Thoracic aorta (tissue), 2 donors: Measurements from ENCODE around the gene MAP2K1. TPM values are rescaled to one million over a fixed set of nuclear protein-coding genes. Genes with fewer than 3 reads are reported as not detected.
A peak's percentile ranks its signal among the peaks of the same experiment; 100 is the strongest.

Experiments
- ATAC-seq: fragments of 150-250 bp; one replicate; pipeline ENCODE4 v1.8.0; 2017; ENCODE audit warnings: low read depth; ENCODE audit not compliant: insufficient number of reproducible peaks, low FRiP score
- DNase-seq: peaks from one replicate; pipeline ENCODE4 v3.0.0-alpha.2; 2020; ENCODE audit warnings: low spot score
- H3K27ac ChIP-seq, 2 donors: fragments of 200-600 bp; sonication (generic); 1 replicate in 1 of 2; 2 replicates in 1 of 2; pipeline ENCODE4 v1.5.1; 2016; ENCODE audit warnings: mild to moderate bottlenecking in 2 of 2, moderate library complexity in 2 of 2
- H3K27me3 ChIP-seq: fragments of 200-600 bp; sonication (generic); replicated peaks from 2 replicates; pipeline ENCODE4 v1.6.0; 2016; ENCODE audit warnings: mild to moderate bottlenecking; ENCODE audit not compliant: insufficient read depth
- H3K36me3 ChIP-seq: fragments of 200-600 bp; sonication (generic); one replicate; pipeline ENCODE4 v1.5.1; 2016
- H3K4me1 ChIP-seq, 2 donors: fragments of 200-600 bp; sonication (generic); 1 replicate in 1 of 2; 2 replicates in 1 of 2; pipeline versions ENCODE4 v1.5.1 to v1.6.0; 2016; ENCODE audit warnings: low read depth in 2 of 2, mild to moderate bottlenecking in 1 of 2; ENCODE audit not compliant: control insufficient read depth in 1 of 2
- H3K4me3 ChIP-seq: fragments of 200-600 bp; sonication (generic); 2 replicates; pipeline ENCODE4 v1.5.1; 2016; ENCODE audit warnings: mild to moderate bottlenecking
- H3K9me3 ChIP-seq: fragments of 200-600 bp; sonication (generic); 2 replicates; pipeline ENCODE4 v1.5.1; 2016
- total RNA-seq, 2 donors: library from RNA; depleted of rRNA; stranded (reverse); fragments of >200 nt; gene quantifications; one replicate each; pipeline versions ENCODE4 v1.1.0 to v1.2.3, GENCODE V29; 2016
- TF ChIP-seq, protein P1 (sequence below): fragments of 200-600 bp; sonication (generic); IDR thresholded peaks from one replicate; pipeline ENCODE4 v1.5.1; 2019; ENCODE audit warnings: antibody characterized with exemption

MAP2K1 gene
- total RNA-seq, 2 donors from 2014 or later, result 58.7 to 62.3 TPM

DNA sequence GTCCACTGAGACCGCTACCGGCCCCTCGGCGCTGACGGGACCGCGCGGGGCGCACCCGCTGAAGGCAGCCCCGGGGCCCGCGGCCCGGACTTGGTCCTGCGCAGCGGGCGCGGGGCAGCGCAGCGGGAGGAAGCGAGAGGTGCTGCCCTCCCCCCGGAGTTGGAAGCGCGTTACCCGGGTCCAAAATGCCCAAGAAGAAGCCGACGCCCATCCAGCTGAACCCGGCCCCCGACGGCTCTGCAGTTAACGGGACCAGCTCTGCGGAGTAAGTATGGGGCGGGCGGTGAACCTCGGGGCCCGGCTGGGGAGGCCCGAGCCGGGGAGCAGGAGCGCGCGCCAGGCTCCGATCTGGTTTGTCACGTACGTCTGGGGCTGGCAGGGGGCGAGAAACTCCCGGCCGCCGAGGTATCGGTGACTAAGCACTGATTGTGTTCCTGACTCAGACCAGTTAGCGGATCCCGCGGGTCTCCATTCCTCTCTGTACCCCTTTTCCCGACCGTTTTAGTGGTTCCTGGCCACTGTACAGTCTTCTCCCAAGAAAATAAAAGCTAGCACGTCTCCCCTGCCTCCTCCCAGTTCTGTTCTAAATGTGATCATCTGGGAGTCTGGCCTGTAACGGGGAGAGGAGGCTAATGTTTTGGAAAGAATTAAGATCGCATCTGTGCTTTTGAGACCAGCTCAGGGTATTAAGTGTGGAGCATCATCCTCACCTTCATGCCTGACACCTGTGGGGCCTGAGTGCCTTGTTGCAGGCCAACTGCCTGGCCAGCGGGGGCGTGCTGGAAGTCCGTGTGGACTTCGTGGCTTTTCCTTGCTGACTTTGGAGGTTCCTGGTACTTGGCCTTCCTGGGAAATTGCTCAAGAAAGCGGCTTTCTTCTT, 691 bp downstream of the MAP2K1 start:
- Histone ChIP-seq H3K27me3 (no peaks in the 10 kb centered on the region), H3K4me3 (peak overlapping the region; percentile 90), H3K36me3 (no peaks in the 10 kb centered on the region), H3K27ac (peak overlapping the region; percentile 88 to 89), H3K9me3 (no peaks in the 10 kb centered on the region), H3K4me1 (peaks cover 22 to 51% of the 10 kb centered on the region in 2 donors)
- TF ChIP-seq, protein P1, sequence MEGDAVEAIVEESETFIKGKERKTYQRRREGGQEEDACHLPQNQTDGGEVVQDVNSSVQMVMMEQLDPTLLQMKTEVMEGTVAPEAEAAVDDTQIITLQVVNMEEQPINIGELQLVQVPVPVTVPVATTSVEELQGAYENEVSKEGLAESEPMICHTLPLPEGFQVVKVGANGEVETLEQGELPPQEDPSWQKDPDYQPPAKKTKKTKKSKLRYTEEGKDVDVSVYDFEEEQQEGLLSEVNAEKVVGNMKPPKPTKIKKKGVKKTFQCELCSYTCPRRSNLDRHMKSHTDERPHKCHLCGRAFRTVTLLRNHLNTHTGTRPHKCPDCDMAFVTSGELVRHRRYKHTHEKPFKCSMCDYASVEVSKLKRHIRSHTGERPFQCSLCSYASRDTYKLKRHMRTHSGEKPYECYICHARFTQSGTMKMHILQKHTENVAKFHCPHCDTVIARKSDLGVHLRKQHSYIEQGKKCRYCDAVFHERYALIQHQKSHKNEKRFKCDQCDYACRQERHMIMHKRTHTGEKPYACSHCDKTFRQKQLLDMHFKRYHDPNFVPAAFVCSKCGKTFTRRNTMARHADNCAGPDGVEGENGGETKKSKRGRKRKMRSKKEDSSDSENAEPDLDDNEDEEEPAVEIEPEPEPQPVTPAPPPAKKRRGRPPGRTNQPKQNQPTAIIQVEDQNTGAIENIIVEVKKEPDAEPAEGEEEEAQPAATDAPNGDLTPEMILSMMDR, result peak; percentile 14
- peak; percentile 46 for DNase-seq
- ATAC-seq, result peak; percentile 45

DNA sequence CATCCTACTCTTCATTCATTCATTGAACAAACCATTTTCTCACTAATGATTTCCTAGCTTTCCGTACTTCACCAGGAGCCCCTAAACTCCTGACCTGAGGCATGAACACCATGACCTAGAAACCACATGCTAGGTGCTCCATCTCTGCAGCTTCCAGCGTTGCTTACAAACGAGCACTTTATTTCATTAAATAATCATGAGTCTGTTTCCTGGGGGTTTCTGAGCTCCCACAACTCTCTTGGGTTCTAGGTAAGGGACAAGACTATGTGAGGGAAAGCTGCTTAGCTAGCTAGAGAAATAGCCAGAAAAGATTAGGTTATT, 1.3 kb downstream of the MAP2K1 start:
- Histone ChIP-seq H3K4me3 (peak overlapping the region; percentile 90), H3K4me1 (peaks cover 22 to 51% of the 10 kb centered on the region in 2 donors), H3K27ac (peak overlapping the region; percentile 88 to 89), H3K9me3 (no peaks in the 10 kb centered on the region), H3K36me3 (no peaks in the 10 kb centered on the region), H3K27me3 (no peaks in the 10 kb centered on the region)
- no peak for ATAC-seq
- no peak for DNase-seq
- TF ChIP-seq, protein P1, result no peak

DNA sequence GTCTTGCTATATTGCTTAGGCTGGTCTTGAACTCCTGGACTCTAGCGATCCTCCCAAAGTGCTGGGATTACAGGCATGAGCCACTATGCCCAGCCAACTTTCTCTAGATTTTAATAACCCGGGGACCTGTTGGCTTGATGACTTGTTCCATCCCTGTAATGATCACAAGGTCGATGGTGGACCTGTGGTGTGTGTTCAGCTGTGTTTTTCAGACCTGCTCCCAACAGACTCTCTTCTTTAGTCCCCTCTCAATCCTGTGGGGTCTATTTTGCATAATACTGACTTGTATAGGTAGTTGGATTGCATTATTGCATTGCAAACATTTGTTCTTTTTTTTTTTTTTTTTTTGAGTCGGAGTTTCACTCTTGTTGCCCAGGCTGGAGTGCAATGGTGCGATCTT, 1.9 kb downstream of the MAP2K1 start:
- Histone ChIP-seq H3K4me1 (peaks cover 22 to 51% of the 10 kb centered on the region in 2 donors), H3K27me3 (no peaks in the 10 kb centered on the region), H3K4me3 (peak overlapping the region; percentile 90), H3K9me3 (no peaks in the 10 kb centered on the region), H3K27ac (no peak overlapping the region), H3K36me3 (no peaks in the 10 kb centered on the region)
- TF ChIP-seq, protein P1, result no peak
- ATAC-seq (no peak), DNase-seq (no peak)

DNA sequence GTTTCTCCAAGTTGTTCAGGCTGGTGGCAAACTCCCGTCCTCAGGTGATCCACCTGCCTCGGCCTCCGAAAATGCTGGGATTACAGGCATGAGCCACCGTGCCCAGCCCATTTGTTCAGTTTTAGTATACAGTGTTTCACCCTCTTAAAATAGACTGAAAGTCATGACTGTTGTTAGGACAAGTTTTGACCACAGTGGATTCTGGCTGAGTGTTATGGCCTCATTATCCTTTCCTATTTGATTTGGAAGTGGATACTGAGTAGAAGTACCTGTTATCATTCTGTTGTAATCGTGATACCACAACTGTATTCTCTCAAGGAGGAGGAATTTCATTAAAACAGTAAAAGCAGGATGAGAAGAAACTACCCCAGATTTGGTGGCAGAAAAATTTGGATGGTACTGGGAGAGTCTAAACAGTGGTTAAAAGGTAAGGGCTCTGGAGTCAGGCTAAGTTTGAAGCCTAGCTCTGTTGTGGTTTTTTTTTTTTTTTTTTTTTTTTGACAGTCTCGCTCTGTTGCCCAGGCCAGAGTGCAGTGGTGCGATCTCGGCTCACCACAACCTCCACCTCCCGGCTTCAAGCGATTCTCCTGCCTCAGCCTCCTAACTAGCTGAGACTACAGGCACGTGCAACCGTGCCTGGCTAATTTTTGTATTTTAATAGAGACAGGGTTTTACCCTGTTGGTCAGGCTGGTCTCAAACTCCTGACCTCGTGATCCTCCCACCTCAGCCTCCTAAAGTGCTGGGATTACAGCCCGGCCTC, 2.6 kb downstream of the MAP2K1 start:
- Histone ChIP-seq H3K27ac (no peak overlapping the region), H3K4me3 (no peak overlapping the region), H3K9me3 (no peaks in the 10 kb centered on the region), H3K36me3 (no peaks in the 10 kb centered on the region), H3K4me1 (peaks cover 22 to 53% of the 10 kb centered on the region in 2 donors), H3K27me3 (no peaks in the 10 kb centered on the region)
- TF ChIP-seq, protein P1, result no peak
- no peak for DNase-seq
- ATAC-seq, result no peak

DNA sequence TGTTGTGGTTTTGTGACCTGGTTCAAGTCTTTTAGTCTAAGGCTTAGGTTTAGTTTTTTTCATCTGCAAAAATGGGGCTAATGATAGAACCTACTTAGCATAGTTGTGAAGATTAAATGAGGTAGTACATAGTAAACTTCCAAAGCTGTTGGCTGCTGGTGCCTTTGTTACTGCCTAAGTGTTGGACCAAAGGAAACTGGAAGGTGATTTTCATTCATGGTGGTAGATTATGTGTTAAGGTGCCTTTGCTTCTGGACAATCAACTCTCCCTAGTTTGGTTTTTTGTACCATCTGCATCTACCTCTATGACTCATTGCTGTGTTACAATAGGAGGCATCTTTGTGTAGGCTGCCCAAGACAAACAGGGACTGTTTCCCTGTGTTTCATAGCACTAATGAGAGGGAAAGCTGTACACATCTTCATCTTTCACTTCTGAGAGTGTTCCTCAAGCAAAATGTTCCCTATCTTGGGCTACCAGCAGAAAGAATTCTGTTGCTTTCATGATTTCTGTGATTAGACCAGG, 3.2 kb downstream of the MAP2K1 start:
- no peaks in the 10 kb centered on the region for H3K27me3 ChIP-seq
- no peak for ATAC-seq
- H3K4me1 ChIP-seq, result peaks cover 22 to 56% of the 10 kb centered on the region in 2 donors
- no peak overlapping the region for H3K4me3 ChIP-seq
- H3K36me3 ChIP-seq, result no peaks in the 10 kb centered on the region
- H3K27ac ChIP-seq, result no peak overlapping the region
- DNase-seq, result no peak
- no peaks in the 10 kb centered on the region for H3K9me3 ChIP-seq
- TF ChIP-seq, protein P1, result no peak
